GM18867 (cell line): ENCODE data around the gene MYO1D.
"Not testable (repeated sequence)": the region's sequence is repeated elsewhere in the genome, so short reads cannot be mapped to it uniquely, and the experiment has no call there.

Source experiments
- ATAC-seq: cut with Tn5 transposase; IDR thresholded peaks from one replicate; pipeline ENCODE4 v1.9.1; 2021; ENCODE audit warnings: mild to moderate bottlenecking, moderate library complexity; ENCODE audit not compliant: unreplicated experiment

The MYO1D gene

GRCh38 chr17:32693194-32693897, 183.6 kb downstream of the MYO1D start:
- no peak for ATAC-seq

GRCh38 chr17:32692179-32692578, 184.7 kb downstream of the MYO1D start:
- no peak for ATAC-seq

- no peak for ATAC-seq
Observed at GRCh38 chr17:32689348-32689747, 187.6 kb downstream of the MYO1D start.

GRCh38 chr17:32688221-32688620, 188.7 kb downstream of the MYO1D start:
- no peak for ATAC-seq

- no peak for ATAC-seq
Observed at GRCh38 chr17:32684087-32684958, 192.6 kb downstream of the MYO1D start.

GRCh38 chr17:32673964-32674363, 203.0 kb downstream of the MYO1D start:
- no peak for ATAC-seq

- no peak for ATAC-seq
Observed at GRCh38 chr17:32672711-32673110, 204.2 kb downstream of the MYO1D start.

GRCh38 chr17:32671896-32672295, 205.0 kb downstream of the MYO1D start:
- no peak for ATAC-seq

- ATAC-seq = no peak
Observed at GRCh38 chr17:32664936-32665583, 211.9 kb downstream of the MYO1D start.

- ATAC-seq = no peak
Observed at GRCh38 chr17:32660496-32660985, 216.4 kb downstream of the MYO1D start.

GRCh38 chr17:32659419-32659842, 217.5 kb downstream of the MYO1D start:
- ATAC-seq = no peak

- no peak for ATAC-seq
Observed at GRCh38 chr17:32658470-32659418, 218.2 kb downstream of the MYO1D start.

GRCh38 chr17:32656886-32657285, 220.0 kb downstream of the MYO1D start:
- no peak for ATAC-seq

- no peak for ATAC-seq
Observed at GRCh38 chr17:32654324-32654723, 222.6 kb downstream of the MYO1D start.

GRCh38 chr17:32651084-32651483, 225.8 kb downstream of the MYO1D start:
- ATAC-seq = no peak

- no peak for ATAC-seq
Observed at GRCh38 chr17:32648450-32648849, 228.5 kb downstream of the MYO1D start.

- ATAC-seq = no peak
Observed at GRCh38 chr17:32646941-32647340, 230.0 kb downstream of the MYO1D start.

- not testable (repeated sequence) for ATAC-seq
Observed at GRCh38 chr17:32641514-32641913, 235.4 kb downstream of the MYO1D start.

GRCh38 chr17:32636598-32637218, 240.2 kb downstream of the MYO1D start:
- ATAC-seq = no peak

- ATAC-seq = no peak
Observed at GRCh38 chr17:32634167-32634566, 242.8 kb downstream of the MYO1D start.
